DMS53 (cell line): Measurements from ENCODE around the gene RGS17.
A peak's percentile ranks its signal among the peaks of the same experiment; 100 is the strongest.

Experiments used
- DNase-seq: peaks from one replicate; lab custom pipeline; 2025; lab: John Stamatoyannopoulos, UW

The RGS17 gene

DNA sequence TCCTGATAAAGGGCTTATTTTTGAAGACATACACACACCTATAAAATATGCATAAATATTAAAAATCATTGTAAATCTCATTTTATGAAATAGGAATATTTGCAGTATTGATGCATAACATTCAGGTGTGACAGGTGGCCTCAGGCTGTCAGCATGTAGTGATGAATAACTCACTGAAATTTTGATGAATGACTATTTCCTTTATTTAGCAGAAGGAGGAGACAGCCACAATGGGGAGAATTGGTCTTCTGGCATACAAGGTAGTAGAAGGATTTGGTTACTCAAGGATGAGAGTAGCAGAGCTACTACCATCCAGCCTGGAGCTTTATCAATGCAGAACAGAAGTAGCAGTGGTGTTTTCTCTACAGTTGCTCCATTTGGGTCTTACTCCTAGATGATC lies 47.2 kb downstream of the RGS17 start:
- no peak for DNase-seq

DNA sequence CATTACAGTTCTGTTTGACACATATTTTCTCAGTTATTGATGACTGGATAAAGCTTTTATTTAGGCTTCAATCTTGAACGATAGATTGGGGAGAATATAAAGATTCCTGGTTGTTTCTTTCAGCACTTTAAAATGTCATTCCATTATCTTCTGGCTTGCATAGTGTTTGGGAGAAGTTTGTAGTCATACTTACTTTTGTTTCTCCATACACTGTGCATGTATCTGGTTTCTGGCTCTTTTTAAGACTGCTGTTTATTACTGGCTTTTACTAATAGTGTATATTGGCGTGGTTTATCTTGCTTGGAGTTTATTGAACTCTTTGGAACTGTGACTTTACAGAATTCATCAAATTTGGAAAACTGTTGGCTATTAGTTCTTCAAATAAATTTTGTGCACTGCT lies 49.2 kb downstream of the RGS17 start:
- DNase-seq = no peak

DNA sequence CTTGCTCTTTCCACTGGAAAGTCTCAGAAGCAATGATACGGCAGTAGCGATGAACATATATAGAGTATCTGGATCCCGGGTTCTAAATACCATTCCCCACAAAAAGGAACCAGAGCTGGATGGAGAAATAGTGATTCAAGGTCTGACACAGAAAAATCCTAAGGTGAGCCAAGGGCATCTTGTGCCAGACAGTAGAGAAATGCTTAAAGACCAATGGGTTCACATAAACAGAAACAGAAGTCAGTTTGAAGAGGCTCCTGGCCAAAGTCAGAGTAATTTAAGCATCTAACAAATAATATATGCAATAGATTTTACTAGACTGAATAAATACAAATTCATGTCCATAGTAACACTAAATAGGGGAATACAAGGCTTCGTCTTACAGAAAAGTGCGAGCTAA lies 54.7 kb downstream of the RGS17 start:
- DNase-seq = no peak

DNA sequence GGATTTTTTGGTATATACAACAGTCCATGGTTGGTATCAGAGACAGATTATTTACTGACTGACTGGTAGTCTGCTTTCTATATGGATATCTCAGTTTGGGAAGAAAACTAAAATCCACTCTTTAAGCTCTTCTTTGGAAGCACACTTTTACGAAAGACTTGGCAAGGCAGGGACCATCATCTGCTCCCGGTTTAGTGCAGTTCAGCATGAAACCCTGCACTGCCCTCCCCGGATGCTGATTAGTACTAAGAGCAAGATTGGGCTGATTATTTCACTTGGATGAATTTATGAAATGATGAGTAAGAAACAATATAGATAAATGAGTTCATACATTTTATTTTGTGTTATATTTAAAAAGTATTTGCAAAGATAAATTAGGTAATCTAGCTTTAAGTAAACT lies 56.3 kb downstream of the RGS17 start:
- no peak for DNase-seq

DNA sequence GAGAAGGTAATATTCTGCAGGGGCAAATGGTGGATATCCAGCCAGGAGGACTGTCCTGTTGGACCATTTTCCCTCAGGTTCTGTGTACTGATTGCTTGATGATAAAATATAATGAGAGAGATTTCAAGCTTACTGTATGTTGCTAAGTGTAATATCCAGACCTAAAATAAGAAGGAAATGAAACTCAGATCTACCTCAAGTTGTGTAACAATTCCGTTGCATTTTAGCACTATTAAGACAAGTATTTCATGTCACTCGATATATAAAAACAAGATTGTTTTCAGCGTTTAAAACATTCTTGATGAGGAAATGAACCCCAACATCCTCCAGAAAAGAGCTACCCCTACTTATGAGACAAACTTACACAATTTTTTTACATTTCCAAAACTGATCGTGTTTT lies 57.2 kb downstream of the RGS17 start:
- no peak for DNase-seq

DNA sequence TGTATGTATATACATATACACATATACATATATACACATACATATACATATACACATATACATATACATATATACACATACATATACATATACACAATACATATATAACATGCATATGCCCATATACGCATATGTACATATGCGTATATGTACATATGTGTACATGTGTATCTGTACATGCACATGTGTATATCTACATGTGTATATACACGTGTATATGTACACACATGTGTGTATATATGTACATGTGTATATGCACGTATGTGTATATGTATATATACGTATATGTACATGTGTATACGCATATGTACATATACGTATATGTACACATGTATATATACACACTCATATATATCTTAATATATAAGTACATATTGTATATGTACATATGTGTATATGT lies 60.3 kb downstream of the RGS17 start:
- no peak for DNase-seq

DNA sequence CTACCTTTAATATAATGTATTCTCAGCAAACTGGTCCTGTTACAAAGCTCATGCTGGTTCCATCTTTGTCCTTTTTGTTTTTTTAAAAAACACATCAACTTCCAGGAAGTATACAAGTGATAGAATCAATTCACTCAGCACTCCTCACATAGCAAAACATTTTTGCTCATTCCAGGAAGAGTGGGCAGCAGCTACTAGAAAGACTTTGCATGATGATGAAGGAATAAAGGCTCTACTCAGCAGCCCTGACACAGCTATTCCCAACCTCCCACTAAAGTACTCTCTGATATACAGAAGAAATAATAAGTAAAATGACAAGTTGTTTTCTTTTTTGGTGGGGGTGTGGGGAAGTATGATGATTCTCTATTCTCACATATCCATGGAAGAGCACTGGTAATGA lies 61.2 kb downstream of the RGS17 start:
- DNase-seq = no peak

DNA sequence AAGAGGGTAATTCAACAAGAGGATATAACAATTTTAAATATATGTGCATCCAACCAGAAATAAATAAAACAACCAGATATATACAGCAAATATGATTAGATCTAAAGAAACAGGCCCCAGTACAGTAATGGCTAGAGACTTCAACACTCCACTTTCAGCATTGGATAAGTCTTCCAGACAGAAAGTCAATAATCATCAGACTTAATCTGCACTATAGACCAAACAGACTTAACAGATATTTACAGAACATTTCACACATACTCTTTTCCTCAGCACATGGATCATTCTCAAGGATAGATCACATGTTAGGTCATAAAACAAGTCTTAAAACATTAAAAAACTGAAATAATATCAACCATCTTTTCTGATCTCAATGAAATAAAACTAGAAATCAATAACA lies 65.9 kb downstream of the RGS17 start:
- DNase-seq = no peak

DNA sequence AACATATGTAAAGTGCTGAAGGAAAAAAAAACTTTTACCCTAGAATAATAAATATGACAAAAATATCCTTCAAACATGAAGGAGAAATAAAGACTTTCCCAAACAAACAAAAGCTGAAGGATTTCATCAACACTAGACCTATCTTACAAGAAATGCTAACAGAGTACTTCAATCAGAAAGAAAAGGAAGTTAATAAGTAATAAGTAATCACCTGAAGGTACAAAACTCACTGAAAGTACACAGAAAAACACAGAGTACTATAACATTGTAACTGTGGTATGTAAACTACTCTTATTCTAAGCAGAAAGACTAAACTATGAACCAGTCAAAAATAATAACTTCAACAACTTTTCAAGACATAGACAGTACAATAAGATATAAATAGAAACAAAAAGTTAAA lies 67.1 kb downstream of the RGS17 start:
- no peak for DNase-seq

DNA sequence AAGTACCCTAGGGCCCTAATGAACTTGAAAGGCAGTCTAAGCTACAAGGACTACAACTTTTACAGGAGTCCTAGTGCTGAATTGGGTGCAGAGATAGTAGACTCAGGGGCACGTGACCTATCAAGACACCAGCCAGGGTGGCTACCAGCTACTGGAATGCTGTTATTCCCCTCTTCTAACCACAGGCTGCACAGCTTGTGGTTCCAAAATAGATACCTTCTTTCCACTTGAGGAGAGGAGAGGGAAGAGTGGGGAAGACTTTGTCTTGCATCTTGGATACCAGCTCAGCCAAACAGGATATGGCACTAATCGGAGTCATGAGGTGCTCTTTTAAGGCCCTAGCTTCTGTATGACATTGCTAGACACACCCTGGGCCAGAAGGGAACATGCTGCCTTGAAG lies 68.6 kb downstream of the RGS17 start:
- no peak for DNase-seq

DNA sequence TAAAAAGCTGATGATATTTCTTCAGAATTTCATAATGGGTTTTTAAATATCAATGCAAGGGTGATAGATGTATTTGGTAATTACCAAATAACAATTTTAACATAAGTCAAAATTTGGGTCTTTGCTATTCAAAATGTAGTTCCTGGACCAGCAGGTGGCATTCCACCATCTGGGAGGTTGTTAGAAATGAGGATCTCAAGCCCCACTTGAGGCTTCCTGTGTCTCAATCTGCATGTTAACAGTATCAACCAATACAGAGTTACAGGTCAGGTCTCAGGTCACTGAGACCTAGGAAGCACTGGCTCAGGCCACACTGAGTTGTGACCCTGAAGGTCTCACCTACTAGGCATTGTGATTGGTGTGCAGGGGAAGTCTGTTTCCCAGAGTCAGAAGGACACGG lies 71.3 kb downstream of the RGS17 start:
- peak; percentile 70 for DNase-seq

DNA sequence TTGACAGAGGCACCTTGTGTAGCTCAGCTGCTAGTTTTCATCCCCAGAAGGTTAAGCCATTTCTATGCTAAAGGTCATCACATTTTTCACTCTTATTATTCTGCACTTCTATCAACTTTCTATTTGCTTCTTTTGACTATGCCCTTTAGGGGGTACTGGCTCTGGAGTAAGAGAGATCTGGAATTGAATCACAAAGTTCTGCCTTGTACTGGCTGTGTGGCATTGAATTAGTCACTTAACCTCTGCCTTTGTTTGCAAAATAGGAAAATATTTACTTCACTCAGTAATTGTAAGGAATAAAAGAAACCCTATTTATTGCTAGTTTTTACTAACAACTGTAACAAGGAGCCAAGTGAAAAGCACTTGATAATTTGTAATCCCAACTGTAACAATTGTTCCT lies 71.8 kb downstream of the RGS17 start:
- no peak for DNase-seq

DNA sequence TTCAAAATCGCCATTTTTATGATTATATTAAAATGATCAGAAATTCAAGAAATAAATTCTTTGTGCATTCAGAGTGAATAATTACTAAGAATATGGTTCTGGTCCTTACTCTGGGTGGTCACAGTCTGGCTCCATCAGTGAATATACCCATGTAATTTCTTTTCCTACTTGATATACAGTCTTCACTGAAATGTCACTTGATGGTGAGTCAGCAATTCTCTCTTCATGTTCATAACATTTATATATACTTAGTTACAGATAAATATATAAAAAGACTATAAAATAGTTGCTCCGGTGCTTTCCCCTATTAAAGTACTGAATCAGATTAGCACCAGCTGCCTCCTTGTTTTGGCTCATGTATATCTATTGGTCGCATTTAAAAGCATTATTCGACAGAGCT lies 72.2 kb downstream of the RGS17 start:
- no peak for DNase-seq

DNA sequence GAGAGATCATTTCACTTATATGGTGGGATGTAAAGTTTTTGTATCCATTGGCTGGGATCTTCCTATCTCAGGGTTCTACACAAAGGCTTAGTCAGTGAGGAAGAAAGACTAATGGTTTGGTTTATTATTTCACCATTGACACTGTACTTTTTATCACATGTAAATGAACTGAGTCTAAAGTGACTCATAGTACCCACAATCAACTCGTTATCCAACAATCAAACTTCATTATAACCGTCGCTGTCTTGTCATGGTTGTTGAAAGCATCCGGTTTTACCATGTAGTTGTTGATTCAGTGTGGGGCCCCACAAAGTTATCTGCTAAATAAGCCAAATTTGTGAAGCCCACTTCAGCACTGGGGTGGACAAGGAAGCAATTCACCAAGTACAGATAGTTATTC lies 72.8 kb downstream of the RGS17 start:
- peak; percentile 5 for DNase-seq

DNA sequence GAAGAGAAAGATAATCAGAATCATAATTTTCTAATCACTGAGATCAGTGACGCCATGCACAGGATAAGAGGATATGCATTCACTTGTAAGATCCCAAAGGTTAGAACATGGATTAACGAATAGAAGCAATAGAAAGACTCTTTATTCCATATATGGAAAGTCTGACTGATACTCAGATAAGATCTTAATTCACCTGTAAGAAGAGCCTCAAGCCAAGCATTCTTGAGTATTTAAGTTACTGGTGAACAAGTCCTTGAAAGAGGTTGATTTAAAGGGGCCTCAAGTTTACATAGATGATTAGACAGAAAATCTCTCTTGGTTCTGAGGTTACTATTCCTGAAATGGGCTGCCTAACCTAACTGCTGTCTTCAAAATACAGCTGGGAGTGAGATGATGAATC lies 74.8 kb downstream of the RGS17 start:
- peak; percentile 4 for DNase-seq

DNA sequence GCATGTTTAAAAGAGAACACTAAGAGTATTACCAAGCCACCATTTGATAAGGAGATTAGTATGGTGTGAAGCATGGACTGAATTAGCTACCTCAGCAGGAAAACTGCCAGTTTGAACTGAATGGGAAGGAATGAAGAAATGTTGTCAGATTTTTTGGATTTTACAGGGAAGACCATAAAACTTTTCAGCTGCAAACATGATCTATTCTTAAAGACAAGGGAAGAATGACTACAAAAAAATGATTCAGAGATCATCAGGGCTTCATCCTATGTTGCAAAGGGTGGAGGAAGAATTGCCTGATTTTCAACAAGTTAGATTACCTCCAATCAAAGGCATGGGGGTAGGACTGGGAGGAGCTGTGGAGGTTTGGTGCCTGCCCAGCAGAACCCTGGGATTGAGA lies 79.3 kb downstream of the RGS17 start:
- DNase-seq = no peak

DNA sequence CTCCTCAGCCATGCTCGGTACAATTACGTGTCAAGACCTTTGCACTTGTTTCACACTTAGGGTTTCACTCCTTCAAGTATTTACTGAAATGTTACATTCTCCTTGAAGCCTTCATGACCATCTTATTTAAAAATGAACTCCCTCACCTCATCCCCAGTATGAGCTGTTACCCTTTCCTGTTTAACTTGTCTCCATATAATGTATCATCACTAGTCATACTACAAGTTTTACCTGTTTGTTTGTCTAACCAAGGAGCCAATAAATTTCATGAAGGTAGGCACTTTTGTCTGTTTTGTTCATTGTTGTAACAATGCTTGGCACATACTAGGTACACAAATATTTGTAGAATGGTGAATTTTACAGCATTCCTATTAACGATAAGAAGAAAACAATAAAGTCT lies 82.5 kb downstream of the RGS17 start:
- DNase-seq = no peak

DNA sequence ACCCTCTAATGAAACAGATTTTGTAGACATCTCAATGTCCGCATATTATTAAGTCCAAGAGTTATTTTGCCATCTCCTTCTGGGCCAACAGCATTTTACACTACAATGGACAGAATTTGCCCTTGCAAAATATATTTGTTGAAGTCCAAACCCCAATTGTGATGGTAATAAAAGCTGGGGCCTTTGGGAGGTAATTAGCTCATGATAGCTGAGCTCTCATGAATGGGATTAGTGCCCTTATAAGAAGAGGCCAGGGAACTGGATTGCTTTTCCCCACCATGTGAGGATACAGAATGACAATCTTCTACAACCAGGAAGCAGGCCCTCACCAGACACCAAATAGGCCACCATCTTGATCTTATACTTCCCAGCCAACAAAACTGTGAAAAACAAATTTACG lies 83.7 kb downstream of the RGS17 start:
- no peak for DNase-seq

DNA sequence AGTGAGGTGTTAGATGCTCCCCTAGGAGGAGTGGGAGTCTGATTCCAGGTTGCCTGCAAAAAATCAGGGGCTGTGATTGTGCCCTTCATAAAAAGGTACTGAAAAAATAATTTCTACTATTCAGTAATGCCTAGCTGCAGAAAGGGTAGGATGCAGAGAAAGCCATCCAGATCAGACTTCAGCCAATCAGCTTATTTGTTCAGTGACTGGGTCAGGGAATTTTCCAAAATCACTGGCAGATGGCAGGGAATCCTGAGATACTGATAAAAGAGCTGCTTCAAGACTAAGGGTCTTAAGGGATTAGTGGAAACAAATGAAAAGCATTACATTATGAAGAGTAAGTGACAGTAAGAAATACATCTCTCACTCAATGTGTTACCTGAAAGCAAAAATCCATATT lies 85.8 kb downstream of the RGS17 start:
- peak; percentile 3 for DNase-seq

DNA sequence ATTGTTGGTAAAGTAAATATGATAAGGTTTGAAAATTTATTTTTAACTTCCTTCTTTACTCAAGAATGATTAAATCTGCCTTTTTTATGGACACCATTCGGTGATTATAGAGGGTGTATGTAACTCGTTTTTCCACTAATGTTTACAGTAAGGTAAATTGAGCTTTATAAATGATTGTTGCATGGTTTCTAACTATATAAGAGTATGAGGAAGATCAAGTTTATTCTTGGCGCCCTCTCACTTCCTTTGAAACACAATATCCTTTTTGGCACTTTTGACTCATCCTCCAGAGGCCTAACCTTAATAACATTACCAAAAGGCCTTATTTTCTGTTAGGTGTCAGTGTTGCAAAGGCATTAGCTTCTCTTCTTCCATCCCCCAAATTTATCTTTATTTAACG lies 86.8 kb downstream of the RGS17 start:
- DNase-seq = peak; percentile 63

DNA sequence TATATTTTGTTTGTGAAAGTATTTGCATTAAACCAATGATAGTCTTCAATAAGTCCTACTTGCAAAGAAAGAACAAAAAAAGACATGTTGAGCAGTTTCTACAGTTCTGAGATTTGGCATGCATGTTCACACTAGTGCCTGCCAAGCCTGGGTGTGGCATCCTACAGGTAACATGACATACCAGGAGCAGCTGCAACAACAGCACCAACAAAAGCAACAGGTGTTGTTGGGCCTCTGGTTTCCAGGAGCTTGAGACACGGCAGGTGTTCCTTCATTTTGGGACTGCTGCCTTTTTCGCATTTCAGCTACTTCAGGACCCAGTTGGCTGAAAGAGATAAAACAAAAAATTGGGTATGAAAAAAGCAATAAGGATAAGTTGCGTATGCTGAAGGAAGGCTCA lies 87.4 kb downstream of the RGS17 start:
- peak; percentile 89 for DNase-seq

DNA sequence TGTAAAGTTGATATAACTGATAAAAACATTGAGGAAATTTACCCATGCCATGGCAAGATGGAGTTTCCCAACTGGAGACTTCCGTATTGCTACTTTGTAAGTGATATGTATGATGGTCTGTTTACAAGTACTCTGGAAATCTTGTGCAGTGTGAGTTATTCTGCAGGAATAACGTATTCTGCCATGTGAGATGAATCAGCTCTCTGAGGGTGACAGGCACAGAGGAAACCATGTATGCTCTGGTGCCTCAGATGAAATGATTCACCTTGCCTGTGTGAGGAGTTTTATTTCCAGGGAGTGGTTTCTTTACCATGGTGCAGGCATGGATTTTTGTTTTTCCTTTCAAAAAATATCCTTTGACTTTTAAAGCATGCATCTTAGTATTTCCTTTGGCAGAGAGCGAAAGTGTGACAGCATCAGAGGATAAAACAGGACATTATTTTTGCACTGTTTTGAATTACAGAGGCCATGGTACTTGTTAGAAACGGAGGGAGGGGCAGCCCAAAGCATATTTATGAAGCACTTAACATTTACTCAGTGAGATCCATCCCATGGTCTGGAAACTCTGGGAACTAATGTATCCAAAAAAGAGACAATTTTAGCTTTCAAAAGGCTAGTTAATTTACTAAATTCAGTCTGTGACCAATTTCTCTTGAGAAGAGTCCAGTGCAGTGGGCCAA lies 92.6 kb downstream of the RGS17 start:
- no peak for DNase-seq

DNA sequence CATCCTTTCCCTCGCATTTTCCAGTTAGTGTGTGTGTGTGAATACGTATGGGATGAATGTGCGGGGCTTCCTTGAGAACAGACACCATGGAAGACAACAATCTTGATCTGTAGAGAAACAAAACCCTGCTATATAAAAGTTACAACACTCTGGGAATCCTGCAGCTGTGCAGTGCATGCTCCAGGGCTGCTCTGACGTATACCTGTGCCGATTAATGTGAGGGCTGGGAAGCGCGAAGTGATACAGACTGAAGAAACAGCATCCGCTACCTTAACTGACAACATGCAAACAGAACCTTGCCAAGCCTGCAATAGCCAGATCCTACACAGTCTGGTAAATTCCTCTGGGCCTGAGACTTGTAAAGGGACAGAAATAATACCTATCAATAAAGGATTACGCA lies 96.9 kb downstream of the RGS17 start:
- no peak for DNase-seq

DNA sequence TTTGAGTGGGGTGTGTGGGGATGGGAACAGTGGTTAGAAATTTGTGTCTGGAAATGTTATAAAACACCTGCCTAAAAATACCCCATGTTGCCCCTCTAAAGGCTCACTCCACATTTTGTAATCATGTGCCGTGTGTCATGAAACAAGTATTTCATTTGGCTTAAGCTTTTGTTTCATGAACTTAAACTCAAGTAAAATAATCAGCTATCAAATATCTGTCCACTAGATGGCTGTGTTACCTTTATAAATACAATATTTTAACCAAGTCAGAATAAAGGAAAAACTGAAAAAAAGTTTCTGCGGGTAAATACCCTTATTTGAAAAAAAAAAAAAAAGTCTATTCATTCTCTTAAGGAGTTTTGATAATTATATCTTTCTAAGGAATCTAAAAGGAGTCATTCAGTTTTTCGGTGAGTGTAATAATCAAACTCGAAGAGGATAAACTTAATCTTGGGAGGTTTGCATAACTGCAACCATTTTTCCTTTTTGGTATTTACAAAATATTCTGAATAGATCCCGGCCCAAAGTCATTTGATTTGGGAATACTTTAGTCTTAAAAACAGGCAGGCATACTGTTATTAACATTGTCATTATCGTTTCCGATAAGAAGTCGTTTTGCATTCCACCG lies 98.7 kb downstream of the RGS17 start:
- DNase-seq = peak; percentile 61
